HepG2 (cell line): ENCODE measurements around the gene AMOT. TPM values are rescaled to one million over a fixed set of nuclear protein-coding genes. Genes with fewer than 3 reads are reported as not detected.

Experiments used
- FUBP1 ChIP-seq: sonication (generic); formaldehyde crosslinking; IDR thresholded peaks from 2 replicates; pipeline ENCODE4 v1.5.1; 2020; ENCODE audit warnings: missing genetic modification reagents, mild to moderate bottlenecking, borderline replicate concordance
- HIVEP1 ChIP-seq: sonication (generic); formaldehyde crosslinking; IDR thresholded peaks from 2 replicates; pipeline ENCODE4 v1.4.0; 2020; ENCODE audit warnings: mild to moderate bottlenecking, missing genetic modification reagents
- MEIS2 ChIP-seq: sonication (generic); formaldehyde crosslinking; IDR thresholded peaks from 2 replicates; pipeline ENCODE4 v1.9.0; 2021; ENCODE audit warnings: mild to moderate bottlenecking, missing genetic modification reagents
- MIER3 ChIP-seq: IDR thresholded peaks from 2 replicates; pipeline ENCODE4 v1.6.1; 2016; ENCODE audit warnings: missing compliant biosample characterization, borderline replicate concordance
- MXI1 ChIP-seq: IDR thresholded peaks from 3 replicates; pipeline ENCODE4 v1.6.1; 2012; ENCODE audit warnings: low read depth, low read length, inconsistent platforms, borderline replicate concordance
- NR1H2 ChIP-seq: sonication (generic); formaldehyde crosslinking; IDR thresholded peaks from 2 replicates; pipeline ENCODE4 v1.8.1; 2022; ENCODE audit warnings: low read depth, missing genetic modification reagents, borderline replicate concordance
- NR2C2 ChIP-seq: sonication (generic); formaldehyde crosslinking; IDR thresholded peaks from 2 replicates; pipeline ENCODE4 v1.4.0; 2020; ENCODE audit warnings: missing genetic modification reagents, mild to moderate bottlenecking, moderate library complexity, borderline replicate concordance
- NRL ChIP-seq: sonication (generic); formaldehyde crosslinking; IDR thresholded peaks from 2 replicates; pipeline ENCODE4 v1.5.0; 2020; ENCODE audit warnings: missing genetic modification reagents, mild to moderate bottlenecking, moderate library complexity, borderline replicate concordance
- PITX1 ChIP-seq: sonication (generic); formaldehyde crosslinking; IDR thresholded peaks from 2 replicates; pipeline ENCODE4 v1.5.1; 2020; ENCODE audit warnings: mild to moderate bottlenecking, missing genetic modification reagents
- RXRA ChIP-seq: sonication (generic); formaldehyde crosslinking; IDR thresholded peaks from 2 replicates; pipeline ENCODE4 v1.5.1; 2020; ENCODE audit warnings: missing genetic modification reagents
- RXRB ChIP-seq: IDR thresholded peaks from 2 replicates; pipeline ENCODE4 v1.6.1; 2016; ENCODE audit warnings: borderline replicate concordance, missing genetic modification reagents, missing compliant biosample characterization
- SAP130 ChIP-seq: IDR thresholded peaks from 2 replicates; pipeline ENCODE4 v1.6.1; 2016; ENCODE audit warnings: low read depth
- SIX1 ChIP-seq: sonication (generic); formaldehyde crosslinking; IDR thresholded peaks from 2 replicates; pipeline ENCODE4 v1.4.0; 2020; ENCODE audit warnings: missing genetic modification reagents, borderline replicate concordance
- SOX13 ChIP-seq, 3 experiments: fragments of 450-650 bp in 1 of 3; sonication (generic) in 1 of 3; formaldehyde crosslinking in 1 of 3; IDR thresholded peaks in 2 of 3; conservative IDR thresholded peaks in 1 of 3; 2 replicates each; pipeline versions ENCODE4 v1.5.0 to v1.6.1; 2016 to 2020; ENCODE audit warnings: antibody characterized with exemption in 1 of 3, mild to moderate bottlenecking in 1 of 3, missing compliant biosample characterization in 1 of 3, missing genetic modification reagents in 1 of 3, moderate library complexity in 1 of 3
- TRIM24 ChIP-seq: sonication (generic); formaldehyde crosslinking; IDR thresholded peaks from 2 replicates; pipeline ENCODE4 v1.8.0; 2022; ENCODE audit warnings: mild to moderate bottlenecking, missing genetic modification reagents
- ZFP82 ChIP-seq: sonication (generic); formaldehyde crosslinking; IDR thresholded peaks from 2 replicates; pipeline ENCODE4 v1.5.1; 2020; ENCODE audit warnings: mild to moderate bottlenecking, missing genetic modification reagents, borderline replicate concordance
- ZFYVE20 ChIP-seq: sonication (generic); formaldehyde crosslinking; IDR thresholded peaks from 2 replicates; pipeline ENCODE4 v1.8.0; 2023; ENCODE audit warnings: low read depth, mild to moderate bottlenecking, moderate library complexity, missing genetic modification reagents, borderline replicate concordance
- ZNF180 ChIP-seq: sonication (generic); formaldehyde crosslinking; IDR thresholded peaks from 2 replicates; pipeline ENCODE4 v1.4.0; 2020; ENCODE audit warnings: low read depth, missing genetic modification reagents, borderline replicate concordance
- ZNF20 ChIP-seq: sonication (generic); formaldehyde crosslinking; IDR thresholded peaks from 2 replicates; pipeline ENCODE4 v1.4.0; 2020; ENCODE audit warnings: mild to moderate bottlenecking, moderate library complexity, missing genetic modification reagents
- ZNF30 ChIP-seq: sonication (generic); formaldehyde crosslinking; IDR thresholded peaks from 2 replicates; pipeline ENCODE4 v1.5.0; 2020; ENCODE audit warnings: mild to moderate bottlenecking, missing genetic modification reagents
- ZNF644 ChIP-seq: IDR thresholded peaks from 2 replicates; pipeline ENCODE4 v1.6.1; 2016; ENCODE audit warnings: low read depth
- ZSCAN9 ChIP-seq: IDR thresholded peaks from 2 replicates; pipeline ENCODE4 v1.6.1; 2016; ENCODE audit warnings: borderline replicate concordance
- polyA plus RNA-seq, 8 experiments: library from polyadenylated mRNA; depleted of rRNA in 3 of 8; stranded (reverse) in 7 of 8; unstranded in 1 of 8; fragments of >200 nt; fragmentation: Illumina TruSeq in 4 of 8; extraction: Trizol in 4 of 8; gene quantifications; 2 replicates each; pipeline versions ENCODE4 v1.2.1 to v1.2.3, GENCODE V29; 2011 to 2016; ENCODE audit warnings: low read depth in 4 of 8, missing spikeins in 1 of 8, mixed read lengths in 1 of 8; ENCODE audit not compliant: insufficient read depth in 1 of 8
- total RNA-seq, 5 experiments: library from RNA; depleted of rRNA; stranded (reverse); fragments of >200 nt; fragmentation: Illumina TruSeq; extraction: Trizol; gene quantifications; 2 replicates each; pipeline ENCODE4 v1.2.3, GENCODE V29; 2016; ENCODE audit warnings: low read depth in 1 of 5
- TF ChIP-seq, protein P1 (sequence below): sonication (generic); formaldehyde crosslinking; IDR thresholded peaks from 2 replicates; pipeline ENCODE4 v1.5.0; 2020; ENCODE audit warnings: missing genetic modification reagents
- TF ChIP-seq, protein P2 (sequence below): sonication (generic); formaldehyde crosslinking; IDR thresholded peaks from 2 replicates; pipeline ENCODE4 v1.8.0; 2022; ENCODE audit warnings: mild to moderate bottlenecking, missing genetic modification reagents, moderate library complexity
- TF ChIP-seq, protein P3 (sequence below): sonication (generic); formaldehyde crosslinking; IDR thresholded peaks from 2 replicates; pipeline ENCODE4 v1.8.0; 2022; ENCODE audit warnings: missing genetic modification reagents, mild to moderate bottlenecking, moderate library complexity, borderline replicate concordance

Gene AMOT
- total and polyA plus RNA-seq, 2 of the 13 experiments (the other 11 are each of a cell fraction or from before 2014, with no cell fraction given) = 0.13 to 0.91 TPM

GRCh38 chrX:112789931-112790330, 50.7 kb downstream of the AMOT start (continued):
- TF ChIP-seq, protein P1, sequence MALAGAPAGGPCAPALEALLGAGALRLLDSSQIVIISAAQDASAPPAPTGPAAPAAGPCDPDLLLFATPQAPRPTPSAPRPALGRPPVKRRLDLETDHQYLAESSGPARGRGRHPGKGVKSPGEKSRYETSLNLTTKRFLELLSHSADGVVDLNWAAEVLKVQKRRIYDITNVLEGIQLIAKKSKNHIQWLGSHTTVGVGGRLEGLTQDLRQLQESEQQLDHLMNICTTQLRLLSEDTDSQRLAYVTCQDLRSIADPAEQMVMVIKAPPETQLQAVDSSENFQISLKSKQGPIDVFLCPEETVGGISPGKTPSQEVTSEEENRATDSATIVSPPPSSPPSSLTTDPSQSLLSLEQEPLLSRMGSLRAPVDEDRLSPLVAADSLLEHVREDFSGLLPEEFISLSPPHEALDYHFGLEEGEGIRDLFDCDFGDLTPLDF (CRISPR knock-in tag) = no peak
- TF ChIP-seq TRIM24 (CRISPR knock-in tag) = no peak
- no peak for TF ChIP-seq SOX13 (IDR thresholded peaks at IDR 0.05)
- TF ChIP-seq SOX13 (CRISPR knock-in tag; conservative IDR thresholded peaks at IDR 0.05 in 1 of 2, IDR thresholded peaks at IDR 0.05 in 1 of 2) = peak in 1 of 2 experiments; percentile 58; a peak in 2 of 4 replicates
- TF ChIP-seq ZSCAN9 = no peak
- TF ChIP-seq MEIS2 (CRISPR knock-in tag) = peak; percentile 71; the same call in 1 of the 2 replicates
- no peak for TF ChIP-seq PITX1
- no peak for TF ChIP-seq ZNF644 (CRISPR knock-in tag)
- no peak for TF ChIP-seq ZFP82 (CRISPR knock-in tag)
- TF ChIP-seq RXRB (CRISPR knock-in tag) = peak; percentile 82
- no peak for TF ChIP-seq ZNF20 (CRISPR knock-in tag)
- peak; percentile 56 for TF ChIP-seq SAP130 (CRISPR knock-in tag)
- no peak for TF ChIP-seq MXI1
- no peak for TF ChIP-seq ZNF180 (CRISPR knock-in tag)
- no peak for TF ChIP-seq HIVEP1 (CRISPR knock-in tag)
- TF ChIP-seq ZFYVE20 (CRISPR knock-in tag) = no peak
- peak; percentile 32; the same call in 1 of the 2 replicates for TF ChIP-seq MIER3
- peak; percentile 96 for TF ChIP-seq SIX1 (CRISPR knock-in tag)
- no peak for TF ChIP-seq NR1H2 (CRISPR knock-in tag)
- TF ChIP-seq, protein P2, sequence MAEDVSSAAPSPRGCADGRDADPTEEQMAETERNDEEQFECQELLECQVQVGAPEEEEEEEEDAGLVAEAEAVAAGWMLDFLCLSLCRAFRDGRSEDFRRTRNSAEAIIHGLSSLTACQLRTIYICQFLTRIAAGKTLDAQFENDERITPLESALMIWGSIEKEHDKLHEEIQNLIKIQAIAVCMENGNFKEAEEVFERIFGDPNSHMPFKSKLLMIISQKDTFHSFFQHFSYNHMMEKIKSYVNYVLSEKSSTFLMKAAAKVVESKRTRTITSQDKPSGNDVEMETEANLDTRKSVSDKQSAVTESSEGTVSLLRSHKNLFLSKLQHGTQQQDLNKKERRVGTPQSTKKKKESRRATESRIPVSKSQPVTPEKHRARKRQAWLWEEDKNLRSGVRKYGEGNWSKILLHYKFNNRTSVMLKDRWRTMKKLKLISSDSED (CRISPR knock-in tag) = no peak
- TF ChIP-seq RXRA (CRISPR knock-in tag) = peak; percentile 86; the same call in 1 of the 2 replicates
- 0 out of 2 replicates have a peak, but pooled peaks have one; percentile 27 for TF ChIP-seq NR2C2 (CRISPR knock-in tag)
- TF ChIP-seq, protein P3, sequence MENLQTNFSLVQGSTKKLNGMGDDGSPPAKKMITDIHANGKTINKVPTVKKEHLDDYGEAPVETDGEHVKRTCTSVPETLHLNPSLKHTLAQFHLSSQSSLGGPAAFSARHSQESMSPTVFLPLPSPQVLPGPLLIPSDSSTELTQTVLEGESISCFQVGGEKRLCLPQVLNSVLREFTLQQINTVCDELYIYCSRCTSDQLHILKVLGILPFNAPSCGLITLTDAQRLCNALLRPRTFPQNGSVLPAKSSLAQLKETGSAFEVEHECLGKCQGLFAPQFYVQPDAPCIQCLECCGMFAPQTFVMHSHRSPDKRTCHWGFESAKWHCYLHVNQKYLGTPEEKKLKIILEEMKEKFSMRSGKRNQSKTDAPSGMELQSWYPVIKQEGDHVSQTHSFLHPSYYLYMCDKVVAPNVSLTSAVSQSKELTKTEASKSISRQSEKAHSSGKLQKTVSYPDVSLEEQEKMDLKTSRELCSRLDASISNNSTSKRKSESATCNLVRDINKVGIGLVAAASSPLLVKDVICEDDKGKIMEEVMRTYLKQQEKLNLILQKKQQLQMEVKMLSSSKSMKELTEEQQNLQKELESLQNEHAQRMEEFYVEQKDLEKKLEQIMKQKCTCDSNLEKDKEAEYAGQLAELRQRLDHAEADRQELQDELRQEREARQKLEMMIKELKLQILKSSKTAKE (CRISPR knock-in tag) = peak; percentile 61; the same call in 1 of the 2 replicates
- TF ChIP-seq NRL = no peak
- TF ChIP-seq FUBP1 (CRISPR knock-in tag) = no peak
- no peak for TF ChIP-seq ZNF30 (CRISPR knock-in tag)
